ENCODE measurements around the gene PRKAR1B.

The PRKAR1B gene

DNA sequence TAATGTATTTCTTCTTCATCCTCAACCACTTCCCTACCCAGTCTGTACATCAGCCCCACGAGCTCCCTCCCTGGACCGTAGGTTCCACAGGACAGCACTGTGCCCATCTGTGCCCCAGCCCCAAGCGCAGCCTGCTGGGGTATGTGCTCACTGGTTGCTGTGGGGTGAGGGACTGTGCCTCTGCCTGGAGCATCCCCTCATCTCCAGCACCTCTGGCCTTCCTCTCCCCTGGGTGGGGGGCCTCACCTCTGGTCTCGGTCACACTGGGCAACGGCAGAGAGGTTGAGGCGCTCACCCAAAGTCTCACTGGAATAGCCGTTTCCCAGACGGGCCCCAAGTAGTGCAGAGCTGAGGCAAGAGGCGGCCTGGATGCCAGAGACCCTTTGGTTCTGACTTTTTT lies 1.5 kb upstream of the PRKAR1B start:
- H3K36me3 ChIP-seq (ENCODE audit: control insufficient read depth, insufficient read depth, low read length): peaks cover 43% of the 10 kb centered on the region
- H3K9ac ChIP-seq (ENCODE audit: low read length): no peak overlapping the region
- peak overlapping the region; percentile 67 for H3K4me3 ChIP-seq (ENCODE audit: low read depth, low read length)
- H3K27me3 ChIP-seq (ENCODE audit: control insufficient read depth, insufficient read depth, low read length): no peaks in the 10 kb centered on the region
- H3K27ac ChIP-seq (ENCODE audit: low read depth, low read length): no peak overlapping the region
- peaks cover 13% of the 10 kb centered on the region for H3K4me1 ChIP-seq (ENCODE audit: control insufficient read depth, insufficient read depth, low read length)
- peaks cover 19% of the 10 kb centered on the region for H3K9me3 ChIP-seq (ENCODE audit: control insufficient read depth, insufficient read depth, low read depth, low read length)

DNA sequence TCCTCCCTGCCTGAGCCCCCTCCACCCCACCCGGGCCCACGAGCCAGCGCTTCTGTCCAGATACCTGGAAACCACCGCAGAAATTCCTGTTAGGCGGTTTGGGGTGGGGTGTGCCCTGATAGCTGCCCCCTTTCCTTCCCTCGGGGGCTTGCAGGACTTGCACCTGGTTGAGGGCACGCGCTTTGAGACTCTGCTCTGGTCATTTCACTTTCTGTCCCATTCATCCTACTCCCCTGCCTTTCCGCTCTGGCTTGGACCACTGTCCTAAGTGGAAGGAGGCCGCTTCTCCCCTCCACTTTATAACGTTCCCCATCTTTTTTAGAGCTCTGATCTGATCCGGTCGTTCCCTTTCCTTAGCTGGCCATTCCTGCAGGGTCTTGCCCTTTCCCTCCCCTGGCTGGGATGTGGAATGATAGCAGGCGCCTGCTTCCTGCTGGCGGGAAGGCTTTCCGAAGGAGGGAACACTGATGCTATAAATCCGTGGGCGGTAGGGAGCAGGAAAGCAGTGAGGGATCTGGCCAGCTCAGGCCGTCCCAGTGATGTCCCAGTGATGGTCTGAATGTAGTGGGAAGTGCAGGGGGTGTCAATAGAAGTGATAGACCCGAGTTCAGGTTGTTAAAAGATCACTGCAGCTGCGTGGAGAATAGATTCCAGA lies 852 bp upstream of the PRKAR1B start:
- Histone ChIP-seq H3K27ac (ENCODE audit: low read depth, low read length) (no peak overlapping the region), H3K27me3 (ENCODE audit: control insufficient read depth, insufficient read depth, low read length) (no peaks in the 10 kb centered on the region), H3K4me1 (ENCODE audit: control insufficient read depth, insufficient read depth, low read length) (peaks cover 13% of the 10 kb centered on the region), H3K9me3 (ENCODE audit: control insufficient read depth, insufficient read depth, low read depth, low read length) (peaks cover 26% of the 10 kb centered on the region), H3K9ac (ENCODE audit: low read length) (peak overlapping the region; percentile 36), H3K4me3 (ENCODE audit: low read depth, low read length) (peak overlapping the region; percentile 67), H3K36me3 (ENCODE audit: control insufficient read depth, insufficient read depth, low read length) (peaks cover 49% of the 10 kb centered on the region)

DNA sequence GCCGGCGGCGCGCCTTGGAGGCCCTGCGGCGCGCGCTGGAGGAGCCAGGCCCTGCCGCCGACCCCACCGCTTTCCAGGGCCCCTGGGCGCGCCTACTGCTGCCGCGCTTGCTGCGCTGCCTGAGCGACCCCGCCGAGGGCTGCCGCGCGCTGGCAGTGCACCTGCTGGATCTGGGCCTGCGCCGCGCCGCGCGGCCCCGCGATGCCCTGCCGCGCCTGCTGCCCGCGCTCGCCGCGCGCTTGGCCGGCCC lies 302 bp downstream of the PRKAR1B start:
- H3K4me1 ChIP-seq (ENCODE audit: control insufficient read depth, insufficient read depth, low read length): peaks cover 9% of the 10 kb centered on the region
- H3K36me3 ChIP-seq (ENCODE audit: control insufficient read depth, insufficient read depth, low read length): peaks cover 49% of the 10 kb centered on the region
- no peak overlapping the region for H3K27ac ChIP-seq (ENCODE audit: low read depth, low read length)
- H3K4me3 ChIP-seq (ENCODE audit: low read depth, low read length): peak overlapping the region; percentile 67
- peak overlapping the region; percentile 85 for H3K9ac ChIP-seq (ENCODE audit: low read length)
- H3K27me3 ChIP-seq (ENCODE audit: control insufficient read depth, insufficient read depth, low read length): no peaks in the 10 kb centered on the region
- H3K9me3 ChIP-seq (ENCODE audit: control insufficient read depth, insufficient read depth, low read depth, low read length): peaks cover 31% of the 10 kb centered on the region

DNA sequence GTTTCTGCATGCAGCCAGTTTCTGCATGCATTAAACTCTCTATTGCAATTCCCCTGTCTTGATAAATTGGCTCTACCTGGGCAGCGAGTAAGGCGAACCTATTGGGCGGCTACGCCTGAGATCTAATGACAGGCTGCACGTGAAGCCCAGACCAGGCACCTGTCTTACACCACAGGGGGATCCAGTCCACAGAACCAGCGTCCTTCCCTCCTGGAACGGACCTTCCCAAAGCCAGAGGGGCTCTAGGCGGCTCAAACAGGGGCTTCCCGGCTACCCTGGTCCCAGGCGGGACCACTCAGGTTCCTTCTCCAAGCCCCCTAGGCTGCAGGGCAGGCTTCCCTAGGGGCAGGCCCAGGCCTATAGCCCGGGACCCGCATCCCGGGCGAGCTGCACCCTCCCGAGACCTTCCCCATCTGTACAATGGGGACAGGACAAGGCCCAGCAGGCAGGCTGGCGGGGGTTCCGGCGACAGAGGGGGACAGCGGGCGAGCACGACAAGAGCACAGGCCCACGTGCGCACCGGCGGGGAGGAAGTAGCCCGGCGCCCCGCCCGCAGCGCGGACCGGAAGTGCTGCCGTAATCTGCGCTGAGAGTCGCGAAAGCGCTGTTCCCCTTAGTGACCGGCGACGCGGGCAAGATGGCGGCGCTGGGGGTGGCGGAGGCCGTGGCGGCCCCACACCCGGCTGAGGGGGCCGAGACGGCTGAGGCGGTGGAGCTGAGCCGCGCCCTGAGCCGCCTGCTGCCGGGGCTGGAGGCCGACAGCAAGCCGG lies 812 bp downstream of the PRKAR1B start, which contains the start of gene DNAAF5:
Gene DNAAF5 (plus strand): TSS at position 616 of the 770 bp plus-strand sequence. CDS start 22 bp downstream, at position 638.
- H3K36me3 ChIP-seq (ENCODE audit: control insufficient read depth, insufficient read depth, low read length): peaks cover 48% of the 10 kb centered on the region
- peak within 1 kb of the TSS; percentile 67 for H3K4me3 ChIP-seq (ENCODE audit: low read depth, low read length)
- peak within 1 kb of the TSS; percentile 74; the same call in 1 of the 2 replicates for H3K27ac ChIP-seq (ENCODE audit: low read depth, low read length)
- H3K9ac ChIP-seq (ENCODE audit: low read length): peak within 1 kb of the TSS; percentile 85
- H3K9me3 ChIP-seq (ENCODE audit: control insufficient read depth, insufficient read depth, low read depth, low read length): peaks cover 35% of the 10 kb centered on the region
- H3K27me3 ChIP-seq (ENCODE audit: control insufficient read depth, insufficient read depth, low read length): no peaks in the 10 kb centered on the region
- peaks cover 8% of the 10 kb centered on the region for H3K4me1 ChIP-seq (ENCODE audit: control insufficient read depth, insufficient read depth, low read length)

DNA sequence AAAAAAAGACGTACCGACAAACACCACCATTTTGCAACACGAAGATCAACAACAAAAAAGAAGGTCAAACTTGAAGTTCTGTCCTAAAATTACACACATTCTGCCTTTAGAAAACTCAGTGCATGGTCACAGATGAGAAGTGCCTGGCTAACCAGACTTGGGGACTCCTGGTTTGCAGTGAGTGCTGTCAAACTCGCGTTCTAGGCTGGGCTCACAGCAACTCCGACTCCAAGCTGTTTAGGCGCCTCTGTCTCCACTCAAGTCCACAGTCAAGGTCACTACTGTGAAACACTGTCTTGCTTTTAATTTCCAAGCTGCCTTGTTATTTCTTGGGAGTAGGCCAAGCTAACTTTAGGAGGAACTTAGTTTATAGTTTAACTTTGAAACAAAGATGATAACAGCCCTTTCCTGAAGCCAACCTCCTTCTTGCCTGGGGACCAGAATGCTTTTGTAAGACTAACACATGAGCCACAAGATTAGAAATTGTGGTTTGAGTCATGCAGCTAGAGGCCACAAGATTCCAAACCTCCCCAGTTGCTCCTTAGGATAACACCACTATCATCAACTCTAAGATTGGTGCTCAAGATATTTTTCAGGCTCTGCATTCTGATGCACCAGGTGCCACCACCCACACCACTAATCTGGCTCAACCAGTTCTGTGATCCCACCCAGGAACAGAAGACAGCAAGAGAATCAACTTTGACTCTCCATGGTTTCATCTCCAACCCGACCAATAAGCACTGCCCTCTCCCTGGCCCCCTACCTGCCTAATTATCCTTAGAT lies 1.7 kb downstream of the PRKAR1B start:
- H3K9ac ChIP-seq (ENCODE audit: low read length): no peak overlapping the region
- H3K4me3 ChIP-seq (ENCODE audit: low read depth, low read length): peak overlapping the region; percentile 67

DNA sequence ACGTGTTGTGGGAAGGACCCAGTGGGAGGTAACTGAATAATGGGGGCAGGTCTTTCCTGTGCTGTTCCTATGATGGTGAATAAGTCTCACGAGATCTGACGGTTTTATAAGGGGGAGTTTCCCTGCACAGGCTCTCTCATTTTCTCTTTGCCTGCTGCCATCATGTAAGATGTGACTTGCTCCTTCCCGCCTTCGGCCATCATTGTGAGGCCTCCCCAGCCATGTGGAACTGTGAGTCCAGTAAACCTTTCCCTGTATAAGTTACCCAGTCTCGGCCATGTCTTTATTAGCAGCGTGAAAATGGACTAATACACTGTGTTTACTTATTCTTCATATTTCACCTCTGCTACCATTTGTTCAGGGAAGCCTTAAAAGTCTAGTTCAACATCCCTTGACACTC lies 2.8 kb downstream of the PRKAR1B start:
- Histone ChIP-seq H3K4me1 (ENCODE audit: control insufficient read depth, insufficient read depth, low read length) (peaks cover 8% of the 10 kb centered on the region), H3K36me3 (ENCODE audit: control insufficient read depth, insufficient read depth, low read length) (peaks cover 30% of the 10 kb centered on the region), H3K27me3 (ENCODE audit: control insufficient read depth, insufficient read depth, low read length) (no peaks in the 10 kb centered on the region), H3K4me3 (ENCODE audit: low read depth, low read length) (no peak overlapping the region), H3K9me3 (ENCODE audit: control insufficient read depth, insufficient read depth, low read depth, low read length) (peaks cover 45% of the 10 kb centered on the region), H3K27ac (ENCODE audit: low read depth, low read length) (no peak overlapping the region), H3K9ac (ENCODE audit: low read length) (no peak overlapping the region)

More for the DNA sequence above, 1.7 kb downstream of the PRKAR1B start:
- Histone ChIP-seq H3K27ac (ENCODE audit: low read depth, low read length) (no peak overlapping the region), H3K4me1 (ENCODE audit: control insufficient read depth, insufficient read depth, low read length) (peaks cover 8% of the 10 kb centered on the region), H3K36me3 (ENCODE audit: control insufficient read depth, insufficient read depth, low read length) (peaks cover 41% of the 10 kb centered on the region), H3K9me3 (ENCODE audit: control insufficient read depth, insufficient read depth, low read depth, low read length) (peaks cover 42% of the 10 kb centered on the region), H3K27me3 (ENCODE audit: control insufficient read depth, insufficient read depth, low read length) (no peaks in the 10 kb centered on the region)

DNA sequence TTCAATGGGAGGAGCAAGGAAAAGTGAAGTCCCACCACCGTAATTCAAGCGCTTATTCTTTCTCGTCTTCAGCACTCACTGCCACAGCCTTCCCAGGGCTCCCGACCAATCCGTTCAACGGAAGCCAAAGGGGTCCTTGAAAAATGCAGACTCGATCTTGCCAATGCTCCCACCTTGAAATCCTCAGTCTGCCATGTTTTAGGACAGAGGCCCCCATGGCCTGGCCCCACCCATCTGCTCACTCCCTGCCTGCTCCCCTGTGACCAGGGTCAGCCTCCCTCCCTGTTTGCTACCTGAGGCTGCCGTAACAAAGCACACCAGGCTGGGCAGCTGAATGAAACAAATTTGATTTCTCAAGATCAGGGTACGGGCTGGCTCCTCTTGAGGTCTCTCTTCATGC lies 3.5 kb downstream of the PRKAR1B start:
- Histone ChIP-seq H3K27ac (ENCODE audit: low read depth, low read length) (no peak overlapping the region), H3K9ac (ENCODE audit: low read length) (no peak overlapping the region), H3K36me3 (ENCODE audit: control insufficient read depth, insufficient read depth, low read length) (peaks cover 27% of the 10 kb centered on the region), H3K4me3 (ENCODE audit: low read depth, low read length) (no peak overlapping the region), H3K4me1 (ENCODE audit: control insufficient read depth, insufficient read depth, low read length) (peaks cover 8% of the 10 kb centered on the region), H3K9me3 (ENCODE audit: control insufficient read depth, insufficient read depth, low read depth, low read length) (peaks cover 45% of the 10 kb centered on the region), H3K27me3 (ENCODE audit: control insufficient read depth, insufficient read depth, low read length) (no peaks in the 10 kb centered on the region)

DNA sequence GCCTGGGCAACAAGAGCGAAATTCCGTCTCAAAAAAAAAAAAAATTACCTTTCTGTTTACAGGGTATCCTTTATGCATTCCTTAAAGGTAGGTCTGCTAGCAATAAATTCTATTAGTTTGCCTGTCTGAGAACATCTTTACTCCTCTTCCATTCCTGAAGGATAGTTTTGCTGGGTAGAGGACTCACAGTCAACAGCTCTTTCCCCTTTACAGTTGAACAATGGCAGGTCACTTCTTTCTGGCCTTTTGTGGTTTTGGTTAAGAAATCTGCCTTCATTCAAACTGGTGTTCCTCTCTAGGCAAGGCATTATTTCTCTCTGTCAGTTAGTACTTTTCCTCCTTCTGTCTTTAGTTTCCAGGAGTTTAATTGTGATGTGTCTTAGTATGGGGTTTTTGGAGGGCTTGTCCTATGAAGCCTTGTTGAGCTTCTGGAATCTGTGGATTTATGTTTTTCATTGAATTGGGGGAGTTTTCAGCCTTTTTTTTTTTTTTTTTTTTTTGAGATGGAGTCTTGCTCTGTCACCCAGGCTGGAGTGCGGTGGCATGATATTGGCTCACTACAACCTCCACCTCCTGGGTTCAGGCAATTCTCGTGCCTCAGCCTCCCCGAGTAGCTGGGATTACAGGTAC lies 5.3 kb downstream of the PRKAR1B start:
- Histone ChIP-seq H3K4me1 (ENCODE audit: control insufficient read depth, insufficient read depth, low read length) (no peaks in the 10 kb centered on the region), H3K27ac (ENCODE audit: low read depth, low read length) (no peak overlapping the region), H3K4me3 (ENCODE audit: low read depth, low read length) (no peak overlapping the region), H3K9me3 (ENCODE audit: control insufficient read depth, insufficient read depth, low read depth, low read length) (peaks cover 45% of the 10 kb centered on the region), H3K9ac (ENCODE audit: low read length) (no peak overlapping the region), H3K27me3 (ENCODE audit: control insufficient read depth, insufficient read depth, low read length) (no peaks in the 10 kb centered on the region), H3K36me3 (ENCODE audit: control insufficient read depth, insufficient read depth, low read length) (peaks cover 25% of the 10 kb centered on the region)

DNA sequence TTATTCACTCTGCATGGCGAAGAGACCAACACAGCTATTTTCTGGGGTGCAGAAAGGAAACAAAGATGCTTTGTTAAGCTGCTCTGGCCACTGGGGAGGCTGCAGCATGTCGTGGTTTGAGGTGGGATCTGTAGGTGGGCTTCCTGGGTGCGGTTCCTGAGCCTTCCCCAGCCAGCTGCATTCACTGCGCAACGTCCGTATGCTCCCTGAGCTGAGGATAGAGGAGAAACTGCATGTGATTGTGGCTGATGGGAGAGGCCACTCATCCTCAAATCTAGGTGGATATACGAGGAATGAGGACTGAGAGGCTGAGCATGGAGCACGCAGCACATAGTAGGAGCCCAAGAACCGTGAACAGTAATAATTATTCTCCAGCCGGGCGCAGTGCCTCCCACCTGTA lies 10.4 kb downstream of the PRKAR1B start:
- Histone ChIP-seq H3K9ac (ENCODE audit: low read length) (no peak overlapping the region), H3K27me3 (ENCODE audit: control insufficient read depth, insufficient read depth, low read length) (no peaks in the 10 kb centered on the region), H3K4me1 (ENCODE audit: control insufficient read depth, insufficient read depth, low read length) (peaks cover 4% of the 10 kb centered on the region; the same call in 1 of the 2 replicates), H3K36me3 (ENCODE audit: control insufficient read depth, insufficient read depth, low read length) (peaks cover under 1% of the 10 kb centered on the region; the same call in 1 of the 2 replicates), H3K27ac (ENCODE audit: low read depth, low read length) (no peak overlapping the region), H3K9me3 (ENCODE audit: control insufficient read depth, insufficient read depth, low read depth, low read length) (peaks cover 12% of the 10 kb centered on the region), H3K4me3 (ENCODE audit: low read depth, low read length) (no peak overlapping the region)

DNA sequence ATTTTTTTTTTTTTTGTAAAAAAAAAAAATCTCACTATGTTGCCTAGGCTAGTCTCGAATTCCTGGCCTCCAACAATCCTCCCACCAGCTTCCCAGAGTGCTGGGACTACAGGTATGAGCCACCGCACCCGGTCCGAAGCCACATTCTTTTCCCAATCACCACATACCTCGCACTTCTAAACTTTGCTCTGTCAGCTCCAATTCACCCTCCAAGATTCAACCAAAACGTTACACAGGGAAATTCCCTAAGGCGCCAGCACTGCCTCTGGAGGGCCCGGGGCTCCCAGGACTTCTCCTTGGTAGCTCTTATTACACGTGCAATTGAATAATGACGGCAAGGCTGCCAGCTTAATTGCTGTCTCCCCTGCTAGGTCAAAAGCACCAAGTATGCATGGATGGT lies 10.9 kb downstream of the PRKAR1B start:
- Histone ChIP-seq H3K9me3 (ENCODE audit: control insufficient read depth, insufficient read depth, low read depth, low read length) (peaks cover 10% of the 10 kb centered on the region; the same call in 1 of the 2 replicates), H3K4me3 (ENCODE audit: low read depth, low read length) (no peak overlapping the region), H3K36me3 (ENCODE audit: control insufficient read depth, insufficient read depth, low read length) (no peaks in the 10 kb centered on the region), H3K4me1 (ENCODE audit: control insufficient read depth, insufficient read depth, low read length) (peaks cover 4% of the 10 kb centered on the region; the same call in 1 of the 2 replicates), H3K9ac (ENCODE audit: low read length) (no peak overlapping the region), H3K27ac (ENCODE audit: low read depth, low read length) (no peak overlapping the region), H3K27me3 (ENCODE audit: control insufficient read depth, insufficient read depth, low read length) (no peaks in the 10 kb centered on the region)

All from HUES6 (cell line).